Measurements from ENCODE around the gene PPFIA3. TPM values are rescaled to one million over a fixed set of nuclear protein-coding genes. Genes with fewer than 3 reads are reported as not detected.
"Not testable (repeated sequence)": the region's sequence is repeated elsewhere in the genome, so short reads cannot be mapped to it uniquely, and the experiment has no call there.

PPFIA3 gene
- total RNA-seq, 2 donors from 2014 or later: 21.8 to 24.2 TPM

- ATAC-seq: no peak
- no peak for DNase-seq
- intact Hi-C loops (cut with DNase I, micrococcal nuclease): no loop called here
Measured at GRCh38 chr19:49135686-49136085, 16.3 kb downstream of the PPFIA3 start.

- no peak for ATAC-seq
- intact Hi-C loops (cut with DNase I, micrococcal nuclease): no loop called here
Measured at GRCh38 chr19:49136771-49137171, 17.4 kb downstream of the PPFIA3 start.

GRCh38 chr19:49140951-49141350, 21.6 kb downstream of the PPFIA3 start:
- DNase-seq (no peak), ATAC-seq (no peak)
- intact Hi-C loops (cut with DNase I, micrococcal nuclease): no loop called here

More at GRCh38 chr19:49136771-49137171, 17.4 kb downstream of the PPFIA3 start:
- DNase-seq: peak in 1 of 2 donors; percentile 55

- intact Hi-C loops (cut with DNase I, micrococcal nuclease): no loop called here
- no peak for ATAC-seq
- DNase-seq: no peak
Measured at GRCh38 chr19:49141352-49141751, 22.0 kb downstream of the PPFIA3 start.

GRCh38 chr19:49142866-49143335, 23.6 kb downstream of the PPFIA3 start:
- peak; percentile 90 to 92 for DNase-seq
- intact Hi-C loops (cut with DNase I, micrococcal nuclease): no loop called here
- ATAC-seq: peak; percentile 91

- peak; percentile 78 to 85 for DNase-seq
- ATAC-seq: peak; percentile 12
- intact Hi-C loops (cut with DNase I, micrococcal nuclease): loop anchor here in 1 of 2 donors (5.0 kb wide), 1 partner anchor 48 kb away; no protein-coding TSS in a partner anchor
Measured at GRCh38 chr19:49145573-49146407, 26.4 kb downstream of the PPFIA3 start.

- intact Hi-C loops (cut with DNase I, micrococcal nuclease): loop anchor here in 1 of 2 donors (5.0 kb wide), 1 partner anchor 49 kb away; no protein-coding TSS in a partner anchor
- not testable (repeated sequence) for ATAC-seq
- DNase-seq: peak in 1 of 2 donors; percentile 42
Measured at GRCh38 chr19:49146408-49146770, 27.0 kb downstream of the PPFIA3 start.

GRCh38 chr19:49148044-49148682, 28.8 kb downstream of the PPFIA3 start:
- no peak for DNase-seq
- no peak for ATAC-seq
- intact Hi-C loops (cut with DNase I, micrococcal nuclease): loop anchor here in 1 of 2 donors (5.0 kb wide), 1 partner anchor 51 kb away; no protein-coding TSS in a partner anchor

GRCh38 chr19:49148784-49149651, 29.7 kb downstream of the PPFIA3 start:
- intact Hi-C loops (cut with DNase I, micrococcal nuclease): loop anchor here in 1 of 2 donors (5.0 kb wide), 1 partner anchor 52 kb away; no protein-coding TSS in a partner anchor
- peak; percentile 63 for ATAC-seq

GRCh38 chr19:49149652-49150105, 30.3 kb downstream of the PPFIA3 start:
- ATAC-seq (peak; percentile 3), DNase-seq (peak; percentile 59 to 67)
- intact Hi-C loops (cut with DNase I, micrococcal nuclease): loop anchor here in 1 of 2 donors (5.0 kb wide), 1 partner anchor 52 kb away; no protein-coding TSS in a partner anchor

More at GRCh38 chr19:49148784-49149651, 29.7 kb downstream of the PPFIA3 start:
- DNase-seq: peak; percentile 99 to 100

- DNase-seq (peak; percentile 92 to 93), ATAC-seq (peak; percentile 63)
- intact Hi-C loops (cut with DNase I, micrococcal nuclease): no loop called here
Measured at GRCh38 chr19:49150106-49150943, 31.0 kb downstream of the PPFIA3 start.

- intact Hi-C loops (cut with DNase I, micrococcal nuclease): no loop called here
Measured at GRCh38 chr19:49150944-49151243, 31.6 kb downstream of the PPFIA3 start.

GRCh38 chr19:49151267-49152118, 32.1 kb downstream of the PPFIA3 start:
- peak; percentile 65 for ATAC-seq
- intact Hi-C loops (cut with DNase I, micrococcal nuclease): no loop called here
- DNase-seq: peak; percentile 97 to 98

More at GRCh38 chr19:49150944-49151243, 31.6 kb downstream of the PPFIA3 start:
- DNase-seq (no peak), ATAC-seq (no peak)

- no peak for ATAC-seq
- intact Hi-C loops (cut with DNase I, micrococcal nuclease): no loop called here
Measured at GRCh38 chr19:49152119-49152550, 32.8 kb downstream of the PPFIA3 start.

GRCh38 chr19:49153167-49153809, 33.9 kb downstream of the PPFIA3 start:
- no peak for ATAC-seq
- DNase-seq: no peak
- intact Hi-C loops (cut with DNase I, micrococcal nuclease): no loop called here

More at GRCh38 chr19:49152119-49152550, 32.8 kb downstream of the PPFIA3 start:
- no peak for DNase-seq

- ATAC-seq (no peak), DNase-seq (no peak)
- intact Hi-C loops (cut with DNase I, micrococcal nuclease): no loop called here
Measured at GRCh38 chr19:49154279-49154678, 34.9 kb downstream of the PPFIA3 start.

Measured in left colon (tissue), 2 donors.